GM12878 (cell line): ENCODE results near the gene ARHGDIG. TPM values are rescaled to one million over a fixed set of nuclear protein-coding genes. Genes with fewer than 3 reads are reported as not detected.
"Not testable (repeated sequence)": the region's sequence is repeated elsewhere in the genome, so short reads cannot be mapped to it uniquely, and the experiment has no call there.

Experiments
- ATAC-seq: fragments of 200-7000 bp; cut with Tn5 transposase; 3 replicates; pipeline ENCODE4 v1.9.1; 2020; ENCODE audit warnings: mild to moderate bottlenecking, moderate library complexity
- BruUV-seq: library from RNA; stranded (reverse); fragments of 400-500 nt; replicated peaks from 2 replicates; lab custom pipeline; 2021; lab: Mats Ljungman, UMichigan
- CTCF ChIA-PET: fragments of 300-600 bp; sonication (Branson Sonifier 250); formaldehyde crosslinking; extraction: SDS; loops from one replicate; lab custom pipeline; 2021; ENCODE audit warnings: inconsistent platforms; lab: Yijun Ruan, JAX
- POLR2A ChIA-PET: fragments of 350-600 bp; formaldehyde crosslinking; extraction: SDS; loops from one replicate; lab custom pipeline; 2021; ENCODE audit warnings: inconsistent platforms; lab: Charles Lee
- RAD21 ChIA-PET: fragments of 300-600 bp; sonication (Branson Sonifier 250); formaldehyde crosslinking; loops from one replicate; lab custom pipeline; 2023; ENCODE audit warnings: antibody characterized with exemption; ENCODE audit not compliant: unreplicated experiment; lab: Charles Lee
- SMC1A ChIA-PET: fragments of 300-600 bp; sonication (Branson Sonifier 250); formaldehyde crosslinking; loops from one replicate; lab custom pipeline; 2023; ENCODE audit not compliant: unreplicated experiment, uncharacterized antibody; lab: Charles Lee
- DNase-seq: peaks from one replicate; pipeline ENCODE4 v3.0.0-alpha.2; 2011; ENCODE audit warnings: low read depth, low spot score
- FAIRE-seq: peaks from 3 replicates; lab custom pipeline; 2011; peaks lifted over from hg19 to GRCh38; lab: Jason Lieb, UNC
- H2AFZ ChIP-seq: 2 replicates; pipeline ENCODE4 v1.6.0; 2011; ENCODE audit warnings: low read depth, low read length, control low read depth; ENCODE audit not compliant: control insufficient read depth
- H3K27ac ChIP-seq: 2 replicates; pipeline ENCODE4 v1.5.1; 2011; ENCODE audit warnings: control low read depth; ENCODE audit not compliant: control insufficient read depth, insufficient read depth
- H3K27me3 ChIP-seq, 2 experiments: replicated peaks in 1 of 2; 2 replicates each; pipeline versions ENCODE4 v1.6.0 to v1.6.1; 2011; ENCODE audit warnings: low read length in 1 of 2; ENCODE audit not compliant: control insufficient read depth in 2 of 2, insufficient read depth in 2 of 2
- H3K36me3 ChIP-seq, 2 experiments: 2 replicates each; pipeline ENCODE4 v1.5.1; 2011; ENCODE audit warnings: low read length in 1 of 2; ENCODE audit not compliant: control insufficient read depth in 2 of 2, insufficient read depth in 2 of 2
- H3K4me1 ChIP-seq: 2 replicates; pipeline ENCODE4 v1.6.1; 2011; ENCODE audit warnings: mild to moderate bottlenecking, low read length, moderate library complexity, mixed read lengths; ENCODE audit not compliant: control insufficient read depth, insufficient read depth
- H3K4me2 ChIP-seq: 2 replicates; pipeline ENCODE4 v1.6.0; 2011; ENCODE audit warnings: control low read depth; ENCODE audit not compliant: control insufficient read depth, insufficient read depth
- H3K4me3 ChIP-seq: fragments of 200-600 bp; sonication (generic); 2 replicates; pipeline ENCODE4 v1.5.1; 2016
- H3K79me2 ChIP-seq: 2 replicates; pipeline ENCODE4 v1.6.0; 2011; ENCODE audit warnings: low read length; ENCODE audit not compliant: control insufficient read depth, insufficient read depth
- H3K9ac ChIP-seq: 2 replicates; pipeline ENCODE4 v1.8.0; 2011; ENCODE audit warnings: low read length, control low read depth, mixed read lengths; ENCODE audit not compliant: control insufficient read depth, insufficient read depth
- H3K9me3 ChIP-seq: replicated peaks from 3 replicates; pipeline ENCODE4 v1.5.1; 2011; ENCODE audit warnings: mild to moderate bottlenecking, low read length; ENCODE audit not compliant: control insufficient read depth, insufficient read depth
- H4K20me1 ChIP-seq: 2 replicates; pipeline ENCODE4 v1.6.0; 2011; ENCODE audit not compliant: control insufficient read depth, insufficient read depth
- HDGF ChIP-seq: fragments of 450-650 bp; IDR thresholded peaks from 2 replicates; pipeline ENCODE4 v1.6.1; 2016; ENCODE audit warnings: antibody characterized with exemption
- POLR2A ChIP-seq: IDR thresholded peaks from 2 replicates; pipeline ENCODE4 v1.6.1; 2011; ENCODE audit warnings: low read depth, mild to moderate bottlenecking, low read length
- SMARCA5 ChIP-seq: fragments of 450-650 bp; IDR thresholded peaks from 2 replicates; pipeline ENCODE4 v1.6.1; 2017; ENCODE audit warnings: mild to moderate bottlenecking
- SREBF1 ChIP-seq: IDR thresholded peaks from 2 replicates; pipeline ENCODE4 v1.6.1; 2012; ENCODE audit warnings: mild to moderate bottlenecking, low read length
- WGBS: methylation state at CpG from one replicate; pipeline ENCODE4 v1.1.6; 2016; ENCODE audit warnings: low lambda C conversion rate; ENCODE audit not compliant: insufficient replicate concordance, insufficient coverage; ENCODE audit errors: missing lambda C conversion rate; 5-methylcytosine and 5-hydroxymethylcytosine counted together
- in situ Hi-C: fragments of 300-500 bp; cut with MboI; formaldehyde crosslinking; loops from 9 replicates; pipeline ENCODE4 v1.14.3; 2018; ENCODE audit warnings: mixed read lengths
- intact Hi-C: fragments of 100-400 bp; cut with micrococcal nuclease; formaldehyde crosslinking; loops from one replicate; pipeline ENCODE4 v1.14.2; 2022; ENCODE audit not compliant: unreplicated experiment
- polyA plus RNA-seq, 11 experiments: library from polyadenylated mRNA; depleted of rRNA in 4 of 11; unstranded in 6 of 11; stranded (reverse) in 5 of 11; fragments of >200 nt; fragmentation: Nextera tagmentation in 4 of 11; fragmentation: Illumina TruSeq in 1 of 11; extraction: Ambion mirVana in 4 of 11; extraction: Trizol in 1 of 11; gene quantifications; 1 replicate in 1 of 11; 2 replicates in 10 of 11; pipeline versions ENCODE4 v1.2.1 to v1.2.3, GENCODE V29; 2011 to 2016; ENCODE audit warnings: inconsistent platforms in 2 of 11, missing spikeins in 2 of 11, low read depth in 1 of 11
- total RNA-seq, 4 experiments: library from RNA; depleted of rRNA in 3 of 4; stranded (reverse); fragments of >200 nt in 3 of 4; fragmentation: Illumina TruSeq in 1 of 4; extraction: Trizol in 1 of 4; gene quantifications; 2 replicates each; pipeline versions ENCODE4 v1.2.1 to v1.2.3, GENCODE V29; 2013 to 2021
- TF ChIP-seq, protein P1 (sequence below): fragments of 450-650 bp; IDR thresholded peaks from 2 replicates; pipeline ENCODE4 v1.6.1; 2017; ENCODE audit warnings: antibody characterized with exemption, mild to moderate bottlenecking, moderate library complexity

The ARHGDIG gene
- total and polyA plus RNA-seq, 10 of the 15 experiments (the other 5 are each of a cell fraction or from before 2014, with no cell fraction given) = not detected

DNA sequence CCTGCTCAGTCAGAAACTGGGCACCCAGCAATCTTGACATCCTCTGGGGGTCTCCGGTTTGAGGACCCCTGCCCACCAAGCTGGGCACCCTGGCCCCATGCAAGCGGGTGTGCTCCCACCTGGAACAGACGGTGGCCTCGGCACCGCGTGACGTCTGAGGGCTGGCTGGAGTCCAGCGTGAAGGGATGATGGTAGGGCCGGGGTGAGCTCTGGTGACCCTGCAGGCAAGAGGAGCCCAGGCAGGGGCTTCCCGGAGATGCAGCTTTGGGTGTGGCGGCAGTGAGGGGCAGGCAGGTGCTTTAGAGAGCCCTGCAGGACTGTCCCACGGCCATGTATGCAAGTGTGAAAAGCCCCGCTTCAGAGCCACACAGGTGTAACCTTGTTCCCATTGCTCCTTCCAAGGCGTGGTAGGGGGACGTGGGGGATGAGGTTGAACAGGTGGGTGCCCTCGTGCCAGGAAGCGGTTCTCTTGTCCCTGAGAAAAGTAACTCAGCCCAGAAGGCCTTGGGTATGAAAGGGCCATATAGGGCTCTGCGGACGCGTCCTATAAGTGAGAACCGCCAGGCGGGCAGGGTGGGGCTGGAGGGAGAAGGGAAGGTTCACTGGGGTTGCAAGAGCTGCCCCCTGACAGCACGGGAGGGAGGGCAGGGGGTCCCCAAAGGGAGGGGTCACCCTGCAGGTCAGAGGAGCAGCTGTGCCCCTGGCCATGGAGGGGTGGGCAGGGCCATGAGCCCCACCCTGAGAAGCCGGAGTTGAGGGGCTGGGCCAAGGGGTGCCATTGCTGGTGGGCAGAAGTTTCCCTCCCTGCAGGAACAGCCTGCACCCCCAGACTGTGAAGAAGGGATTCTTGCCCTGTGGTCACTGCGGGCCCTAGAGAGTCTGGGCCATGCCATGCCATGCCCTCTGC lies 13.9 kb upstream of the ARHGDIG start (continued):
- TF ChIP-seq, protein P1, sequence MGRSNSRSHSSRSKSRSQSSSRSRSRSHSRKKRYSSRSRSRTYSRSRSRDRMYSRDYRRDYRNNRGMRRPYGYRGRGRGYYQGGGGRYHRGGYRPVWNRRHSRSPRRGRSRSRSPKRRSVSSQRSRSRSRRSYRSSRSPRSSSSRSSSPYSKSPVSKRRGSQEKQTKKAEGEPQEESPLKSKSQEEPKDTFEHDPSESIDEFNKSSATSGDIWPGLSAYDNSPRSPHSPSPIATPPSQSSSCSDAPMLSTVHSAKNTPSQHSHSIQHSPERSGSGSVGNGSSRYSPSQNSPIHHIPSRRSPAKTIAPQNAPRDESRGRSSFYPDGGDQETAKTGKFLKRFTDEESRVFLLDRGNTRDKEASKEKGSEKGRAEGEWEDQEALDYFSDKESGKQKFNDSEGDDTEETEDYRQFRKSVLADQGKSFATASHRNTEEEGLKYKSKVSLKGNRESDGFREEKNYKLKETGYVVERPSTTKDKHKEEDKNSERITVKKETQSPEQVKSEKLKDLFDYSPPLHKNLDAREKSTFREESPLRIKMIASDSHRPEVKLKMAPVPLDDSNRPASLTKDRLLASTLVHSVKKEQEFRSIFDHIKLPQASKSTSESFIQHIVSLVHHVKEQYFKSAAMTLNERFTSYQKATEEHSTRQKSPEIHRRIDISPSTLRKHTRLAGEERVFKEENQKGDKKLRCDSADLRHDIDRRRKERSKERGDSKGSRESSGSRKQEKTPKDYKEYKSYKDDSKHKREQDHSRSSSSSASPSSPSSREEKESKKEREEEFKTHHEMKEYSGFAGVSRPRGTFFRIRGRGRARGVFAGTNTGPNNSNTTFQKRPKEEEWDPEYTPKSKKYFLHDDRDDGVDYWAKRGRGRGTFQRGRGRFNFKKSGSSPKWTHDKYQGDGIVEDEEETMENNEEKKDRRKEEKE = no peak
- TF ChIP-seq SREBF1 (no peak), SMARCA5 (no peak), HDGF (no peak)

DNA sequence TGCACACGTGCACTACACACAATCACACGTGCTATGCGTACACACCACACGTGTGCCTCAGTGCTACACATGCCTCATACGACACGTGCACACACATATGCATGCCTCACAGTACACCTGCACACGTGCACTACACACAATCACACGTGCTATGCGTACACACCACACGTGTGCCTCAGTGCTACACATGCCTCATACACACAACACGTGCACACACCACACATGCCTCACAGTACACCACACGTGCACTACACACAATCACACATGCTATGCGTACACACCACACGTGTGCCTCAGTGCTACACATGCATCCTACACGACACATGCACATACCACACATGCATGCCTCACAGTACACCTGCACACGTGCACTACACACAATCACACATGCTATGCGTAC lies 12.8 kb upstream of the ARHGDIG start:
- WGBS = 80% methylated on average over 17 of the region's 17 CpGs
- H3K4me1 ChIP-seq, H3K36me3 ChIP-seq, in situ Hi-C loops, CTCF ChIA-PET, H3K4me2 ChIP-seq, SMC1A ChIA-PET, intact Hi-C loops, POLR2A ChIA-PET, H2AFZ ChIP-seq, RAD21 ChIA-PET, FAIRE-seq, H3K27ac ChIP-seq, H3K9me3 ChIP-seq, DNase-seq, BruUV-seq, H4K20me1 ChIP-seq, H3K79me2 ChIP-seq, ATAC-seq, H3K4me3 ChIP-seq, H3K9ac ChIP-seq, H3K27me3 ChIP-seq: not testable (repeated sequence)
- TF ChIP-seq POLR2A = peak; percentile 55
